CD4-positive, alpha-beta T cell treated with Interleukin-6 at 100 ng/mL for 8 hours (primary cell): ENCODE results near the gene KCNK7.
A peak's percentile ranks its signal among the peaks of the same experiment; 100 is the strongest.
"Not testable (repeated sequence)": the region's sequence is repeated elsewhere in the genome, so short reads cannot be mapped to it uniquely, and the experiment has no call there.

ENCODE experiments used
- DNase-seq: peaks from one replicate; pipeline ENCODE4 v3.0.0-alpha.2; 2020; ENCODE audit warnings: mixed read lengths, low spot score

Gene KCNK7, protein sequence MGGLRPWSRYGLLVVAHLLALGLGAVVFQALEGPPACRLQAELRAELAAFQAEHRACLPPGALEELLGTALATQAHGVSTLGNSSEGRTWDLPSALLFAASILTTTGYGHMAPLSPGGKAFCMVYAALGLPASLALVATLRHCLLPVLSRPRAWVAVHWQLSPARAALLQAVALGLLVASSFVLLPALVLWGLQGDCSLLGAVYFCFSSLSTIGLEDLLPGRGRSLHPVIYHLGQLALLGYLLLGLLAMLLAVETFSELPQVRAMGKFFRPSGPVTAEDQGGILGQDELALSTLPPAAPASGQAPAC

DNA sequence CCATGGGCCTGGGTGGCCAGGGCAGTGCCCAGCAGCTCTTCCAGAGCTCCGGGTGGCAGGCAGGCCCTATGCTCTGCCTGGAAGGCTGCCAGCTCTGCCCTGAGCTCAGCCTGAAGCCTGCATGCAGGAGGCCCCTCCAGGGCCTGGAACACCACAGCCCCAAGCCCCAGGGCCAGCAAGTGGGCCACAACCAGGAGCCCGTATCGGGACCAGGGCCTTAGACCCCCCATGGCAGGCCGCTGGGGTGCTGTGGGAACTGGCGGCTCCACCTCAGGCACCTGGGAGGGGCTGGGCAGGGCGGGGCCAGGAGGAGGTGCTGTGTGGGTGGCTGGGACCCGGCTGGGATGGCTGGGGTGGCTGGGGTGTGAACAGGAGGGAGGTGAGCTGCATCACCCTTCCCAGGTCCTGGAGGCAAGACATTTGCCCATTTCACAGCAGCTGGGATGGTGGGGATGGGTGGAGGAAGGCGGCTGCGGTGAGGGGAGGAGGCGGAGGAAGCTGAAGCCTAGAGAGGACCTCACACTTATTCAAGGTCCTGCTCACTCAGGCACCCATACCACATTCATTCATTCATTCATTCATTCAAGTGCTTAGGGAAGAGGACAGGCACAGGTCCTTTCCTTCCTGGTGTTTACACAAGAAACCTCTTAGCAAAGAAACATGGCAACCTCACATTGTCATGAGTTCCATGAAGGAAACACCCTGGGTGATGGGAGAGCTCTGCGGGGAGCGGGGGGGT lies at the start of gene KCNK7:
Gene KCNK7, minus strand, starts transcription at position 258 of the 739 bp plus-strand sequence. Its CDS starts 28 bp downstream, at position 230.
- DNase-seq = no peak

DNA sequence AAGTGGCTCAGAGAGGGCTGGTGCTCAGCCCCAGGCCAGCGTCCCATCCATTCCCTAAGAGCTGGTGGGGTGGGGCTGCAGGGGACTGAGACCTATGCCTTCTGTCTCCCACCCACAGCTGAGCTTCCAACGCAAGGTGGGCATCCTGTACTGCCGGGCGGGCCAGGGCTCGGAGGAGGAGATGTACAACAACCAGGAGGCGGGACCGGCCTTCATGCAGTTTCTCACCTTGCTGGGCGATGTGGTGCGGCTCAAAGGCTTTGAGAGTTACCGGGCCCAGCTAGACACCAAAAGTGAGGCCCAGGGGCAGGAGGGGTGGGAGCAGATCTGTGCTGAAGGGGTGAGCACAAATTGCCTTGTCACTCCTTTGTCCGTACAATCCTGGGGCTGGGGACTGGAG lies 49.2 kb upstream of the KCNK7 start:
- no peak for DNase-seq

DNA sequence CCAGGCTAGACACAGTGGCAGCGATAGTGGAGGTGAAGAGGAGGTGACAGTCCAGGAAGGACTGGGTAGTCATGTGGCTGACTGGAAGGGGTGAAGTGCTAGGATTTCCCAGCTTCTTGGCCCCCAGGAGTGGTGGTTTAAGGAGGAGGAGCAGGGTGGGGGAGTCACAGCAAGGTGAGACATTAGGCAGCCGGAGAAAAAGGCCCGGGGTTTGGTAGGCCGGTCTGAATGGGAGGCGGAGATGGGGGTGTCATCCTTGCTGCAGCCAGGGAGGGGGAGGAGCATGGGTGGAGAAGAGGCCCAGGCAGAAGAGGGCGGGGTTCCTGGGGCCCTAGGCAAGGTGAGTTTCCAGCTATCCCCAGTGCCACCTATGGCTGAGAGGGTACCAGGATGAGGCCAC lies 48.4 kb upstream of the KCNK7 start:
- no peak for DNase-seq

DNA sequence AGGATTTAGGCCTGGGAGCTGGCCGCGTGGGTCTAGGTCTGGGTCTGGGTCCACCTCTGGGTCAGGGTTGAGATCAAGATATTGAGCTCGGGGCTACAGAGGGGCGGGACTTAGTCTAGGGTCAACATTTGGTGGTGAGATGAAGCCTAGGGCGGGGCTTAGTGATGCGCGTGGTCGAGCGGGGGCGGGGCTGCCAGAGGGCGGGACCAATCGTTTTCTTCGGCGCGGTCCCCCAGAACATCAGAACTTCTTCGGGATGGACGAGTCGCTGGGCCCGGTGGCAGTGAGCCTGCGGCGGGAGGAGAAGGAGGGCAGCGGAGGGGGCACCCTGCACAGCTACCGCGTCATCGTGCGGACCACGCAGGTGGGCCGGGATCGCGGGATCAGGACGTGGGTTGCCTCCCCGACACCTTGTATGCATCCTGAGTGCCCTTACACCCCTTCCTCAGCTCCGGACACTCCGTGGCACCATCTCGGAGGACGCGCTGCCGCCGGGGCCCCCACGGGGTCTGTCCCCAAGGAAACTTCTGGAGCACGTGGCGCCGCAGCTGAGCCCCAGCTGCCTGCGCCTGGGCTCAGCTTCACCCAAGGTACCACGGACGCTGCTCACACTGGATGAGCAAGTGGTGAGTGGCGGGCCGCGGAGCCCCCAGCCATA lies 46.5 kb upstream of the KCNK7 start:
- no peak for DNase-seq

DNA sequence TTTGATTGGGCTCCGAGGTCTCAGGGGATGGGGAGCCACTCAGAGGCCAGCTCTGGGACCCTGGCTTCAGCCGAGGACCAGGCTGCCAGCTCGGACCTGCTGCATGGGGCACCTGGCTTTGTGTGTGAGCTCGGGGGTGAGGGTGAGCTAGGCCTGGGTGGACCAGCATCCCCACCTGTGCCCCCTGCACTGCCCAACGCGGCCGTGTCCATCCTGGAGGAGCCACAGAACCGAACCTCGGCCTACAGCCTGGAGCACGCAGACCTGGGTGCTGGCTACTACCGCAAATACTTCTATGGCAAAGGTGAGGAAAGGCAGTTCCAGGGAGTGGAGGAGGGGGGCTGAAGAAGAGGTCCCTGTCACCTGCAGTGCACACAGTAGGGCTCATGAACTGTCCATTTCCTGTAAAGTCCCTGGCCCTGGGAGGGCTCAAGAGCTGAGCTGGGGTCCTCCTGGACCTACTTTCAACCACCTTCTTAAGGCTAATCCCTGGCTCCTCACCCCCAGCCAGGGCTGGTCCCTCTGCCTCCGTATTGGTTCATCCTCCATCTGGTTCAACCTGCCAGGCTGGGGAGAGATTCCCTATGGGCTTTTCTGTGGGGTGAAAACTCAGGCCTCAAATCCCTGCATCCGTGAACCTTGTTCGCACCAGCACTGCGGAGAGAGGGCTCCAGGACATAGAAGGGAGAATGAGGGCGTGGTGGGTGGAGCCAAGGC lies 45.9 kb upstream of the KCNK7 start:
- no peak for DNase-seq

DNA sequence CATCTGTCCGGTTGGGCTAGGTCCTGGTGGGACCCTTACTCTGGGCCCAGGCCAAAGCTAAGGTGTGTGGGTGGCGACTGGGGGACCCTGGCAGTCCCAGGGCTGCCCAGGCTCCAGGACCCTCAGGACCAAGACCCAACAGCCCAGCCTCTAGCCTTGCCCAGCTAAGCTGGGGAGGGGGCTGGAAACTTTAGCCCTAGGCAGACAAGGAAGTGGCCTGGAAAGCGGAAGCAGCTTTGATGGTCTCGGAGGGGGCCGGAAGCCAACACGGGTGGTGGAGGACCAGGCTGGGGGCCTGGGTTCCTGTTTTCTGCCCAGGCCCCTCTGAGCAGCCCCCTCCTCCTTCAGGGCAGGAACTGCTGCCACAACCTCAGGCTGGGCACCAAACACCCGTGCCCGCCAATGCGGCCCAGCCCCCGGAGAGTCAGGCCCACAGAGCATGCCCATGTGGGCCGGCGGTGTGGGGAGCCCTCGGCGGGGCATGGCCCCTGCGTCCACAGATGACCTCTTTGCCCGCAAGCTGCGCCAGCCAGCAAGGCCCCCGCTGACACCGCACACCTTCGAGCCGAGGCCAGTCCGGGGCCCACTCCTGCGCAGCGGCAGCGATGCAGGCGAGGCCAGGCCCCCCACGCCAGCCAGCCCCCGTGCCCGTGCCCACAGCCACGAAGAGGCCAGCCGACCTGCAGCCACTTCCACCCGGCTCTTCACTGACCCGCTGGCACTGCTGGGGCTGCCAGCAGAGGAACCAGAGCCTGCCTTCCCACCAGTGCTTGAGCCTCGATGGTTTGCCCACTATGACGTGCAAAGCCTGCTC lies 45.1 kb upstream of the KCNK7 start:
- DNase-seq = peak; percentile 48

DNA sequence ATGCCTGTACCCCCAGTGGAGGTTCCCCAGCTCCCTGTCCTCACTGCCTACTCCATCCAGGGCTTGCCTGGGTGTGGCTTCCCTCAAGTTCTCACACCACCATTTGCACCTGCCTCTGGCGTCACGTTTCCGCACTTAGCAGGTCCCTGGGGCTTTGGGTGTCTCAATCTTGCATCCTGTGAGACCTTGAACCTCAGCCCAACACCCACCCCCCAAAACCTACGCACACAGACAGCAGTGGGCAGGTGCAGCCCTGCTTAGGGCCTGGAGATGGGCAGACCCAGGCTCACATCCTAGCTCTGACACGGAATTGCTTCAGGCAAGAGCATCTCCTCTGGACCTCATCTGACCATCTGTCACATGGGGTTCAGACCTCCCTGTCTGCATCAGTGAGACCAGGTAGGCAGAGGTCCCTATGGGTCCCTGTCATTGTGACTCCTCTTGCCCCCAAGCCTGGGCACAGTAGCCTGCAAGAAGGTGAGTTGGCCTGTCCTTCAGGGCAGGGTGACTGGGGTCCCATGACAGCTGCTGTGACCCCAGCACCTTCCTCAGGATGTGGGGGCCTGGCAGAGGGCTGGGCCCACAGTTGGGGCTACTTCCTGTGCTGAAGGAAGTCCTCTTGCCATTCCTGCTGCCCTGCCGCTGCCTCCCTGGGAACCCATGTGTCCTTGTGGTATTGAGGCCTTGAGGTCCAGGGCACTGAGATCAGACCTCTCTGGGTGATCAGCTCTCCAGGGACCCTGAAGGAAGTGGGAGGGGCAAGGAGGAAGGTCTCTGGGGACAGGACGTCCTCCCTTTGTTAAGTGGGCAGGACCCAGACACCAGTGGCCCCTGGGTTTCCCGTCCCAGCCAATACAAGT lies 44.3 kb upstream of the KCNK7 start:
- DNase-seq = peak; percentile 75

DNA sequence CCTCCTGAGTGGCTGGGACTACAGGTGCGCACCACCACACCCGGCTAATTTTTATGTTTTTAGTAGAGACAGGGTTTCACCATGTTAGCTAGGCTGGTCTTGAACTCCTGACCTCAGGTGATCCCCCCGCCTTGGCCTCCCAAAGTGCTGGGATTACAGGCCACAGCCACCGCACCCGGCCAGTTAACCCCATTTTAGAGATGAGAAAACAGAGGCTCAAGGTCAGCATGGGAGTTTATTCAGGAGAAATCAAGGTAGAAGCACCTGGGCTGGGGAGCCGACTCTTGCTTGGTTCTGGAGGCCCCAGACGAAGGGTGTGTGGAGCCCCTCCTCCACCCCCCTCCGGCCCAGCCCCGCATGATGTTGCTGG lies 43.6 kb upstream of the KCNK7 start:
- not testable (repeated sequence) for DNase-seq

DNA sequence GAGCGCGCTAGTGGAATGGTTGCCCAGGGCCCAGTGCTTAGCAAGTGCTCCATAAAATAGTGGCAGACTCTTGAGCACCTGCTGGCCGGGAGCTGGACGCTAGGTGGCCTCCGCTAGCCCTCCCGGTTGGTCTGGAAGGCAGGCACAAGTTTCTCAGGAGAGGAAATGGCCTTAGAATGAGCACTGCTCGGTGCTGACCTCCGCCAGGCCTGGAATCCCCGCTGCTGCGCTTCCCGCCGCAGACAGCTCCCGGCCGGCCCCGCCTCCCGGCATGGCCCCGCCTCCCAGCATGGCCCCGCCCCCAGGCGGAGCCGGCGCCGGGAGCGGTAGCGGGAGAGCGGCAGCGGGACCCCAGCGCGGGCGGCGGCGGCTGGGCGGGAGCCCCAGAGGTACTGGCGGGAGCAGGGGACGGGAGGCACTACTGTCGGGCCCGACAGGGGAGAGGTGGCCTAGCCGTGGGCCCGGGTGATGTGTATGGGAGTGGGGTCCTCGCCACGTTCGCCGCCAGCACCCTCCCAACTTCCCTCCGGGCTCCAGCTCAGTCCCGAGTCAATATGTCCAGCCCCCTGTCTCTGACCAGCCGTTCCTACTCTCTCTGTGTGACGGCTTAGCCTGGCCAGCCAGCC lies 42.3 kb upstream of the KCNK7 start, which contains the start of gene SIPA1:
Gene SIPA1, plus strand, starts transcription at position 308 of the 626 bp plus-strand sequence. CDS start 2,821 bp downstream, outside the sequence.
- DNase-seq = peak; percentile 62

DNA sequence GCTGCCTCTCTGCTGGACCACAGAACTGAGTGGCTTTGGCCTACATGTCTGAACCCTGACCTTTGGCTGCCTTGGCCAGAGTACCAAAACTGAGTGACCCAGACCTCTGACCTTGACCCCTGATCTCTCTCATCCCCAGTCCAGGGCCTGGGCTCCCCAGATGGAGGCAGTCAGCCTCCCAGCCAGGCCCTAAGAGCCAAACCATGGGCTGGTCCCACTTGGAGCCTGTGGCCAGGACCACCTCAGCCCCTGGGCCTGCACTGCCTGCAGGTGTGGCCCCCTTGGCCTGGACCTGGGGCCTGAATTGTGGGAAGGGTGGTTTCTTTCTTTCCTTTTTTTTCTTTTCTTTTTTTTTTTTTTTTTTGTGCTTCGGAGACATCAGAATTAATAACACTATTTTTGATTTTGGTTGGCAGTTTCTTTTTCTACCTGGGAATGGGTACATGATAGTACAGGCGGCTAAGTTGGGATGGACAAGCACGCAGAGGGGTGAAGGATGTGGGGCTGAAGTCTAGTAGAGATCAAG lies 41.5 kb upstream of the KCNK7 start:
- DNase-seq = no peak

DNA sequence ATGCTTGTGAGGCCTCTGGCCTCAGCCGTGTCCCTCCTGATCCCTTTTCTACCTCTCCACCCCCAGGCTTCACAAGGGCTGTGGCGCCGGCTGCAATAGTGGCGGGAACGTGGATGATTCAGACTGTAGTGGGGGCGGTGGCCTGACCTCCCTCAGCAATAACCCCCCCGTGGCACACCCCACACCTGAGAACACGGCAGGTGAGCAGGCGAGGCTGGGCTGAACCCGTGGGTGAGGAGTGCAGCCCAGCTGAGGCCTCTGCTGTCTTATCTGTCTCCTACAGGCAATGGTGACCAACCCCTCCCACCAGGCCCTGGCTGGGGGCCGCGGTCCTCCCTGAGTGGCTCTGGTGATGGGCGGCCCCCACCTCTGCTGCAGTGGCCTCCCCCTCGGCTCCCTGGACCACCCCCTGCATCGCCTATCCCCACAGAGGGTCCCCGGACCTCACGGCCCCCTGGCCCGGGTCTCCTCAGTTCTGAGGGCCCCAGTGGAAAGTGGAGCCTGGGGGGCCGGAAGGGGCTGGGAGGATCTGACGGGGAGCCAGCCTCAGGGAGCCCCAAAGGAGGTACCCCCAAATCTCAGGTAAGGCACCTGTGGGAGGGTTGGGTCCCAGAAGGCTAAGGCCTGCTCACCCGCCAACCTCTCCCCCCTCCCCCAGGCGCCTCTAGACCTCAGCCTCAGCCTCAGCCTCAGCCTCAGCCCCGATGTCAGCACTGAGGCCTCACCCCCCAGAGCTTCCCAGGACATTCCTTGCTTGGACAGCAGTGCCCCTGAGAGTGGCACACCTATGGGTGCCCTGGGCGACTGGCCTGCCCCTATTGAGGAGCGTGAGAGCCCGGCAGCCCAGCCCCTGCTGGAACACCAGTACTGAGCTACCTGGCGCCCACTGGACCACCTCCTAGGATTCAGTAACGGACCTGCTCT lies 40.8 kb upstream of the KCNK7 start:
- no peak for DNase-seq

DNA sequence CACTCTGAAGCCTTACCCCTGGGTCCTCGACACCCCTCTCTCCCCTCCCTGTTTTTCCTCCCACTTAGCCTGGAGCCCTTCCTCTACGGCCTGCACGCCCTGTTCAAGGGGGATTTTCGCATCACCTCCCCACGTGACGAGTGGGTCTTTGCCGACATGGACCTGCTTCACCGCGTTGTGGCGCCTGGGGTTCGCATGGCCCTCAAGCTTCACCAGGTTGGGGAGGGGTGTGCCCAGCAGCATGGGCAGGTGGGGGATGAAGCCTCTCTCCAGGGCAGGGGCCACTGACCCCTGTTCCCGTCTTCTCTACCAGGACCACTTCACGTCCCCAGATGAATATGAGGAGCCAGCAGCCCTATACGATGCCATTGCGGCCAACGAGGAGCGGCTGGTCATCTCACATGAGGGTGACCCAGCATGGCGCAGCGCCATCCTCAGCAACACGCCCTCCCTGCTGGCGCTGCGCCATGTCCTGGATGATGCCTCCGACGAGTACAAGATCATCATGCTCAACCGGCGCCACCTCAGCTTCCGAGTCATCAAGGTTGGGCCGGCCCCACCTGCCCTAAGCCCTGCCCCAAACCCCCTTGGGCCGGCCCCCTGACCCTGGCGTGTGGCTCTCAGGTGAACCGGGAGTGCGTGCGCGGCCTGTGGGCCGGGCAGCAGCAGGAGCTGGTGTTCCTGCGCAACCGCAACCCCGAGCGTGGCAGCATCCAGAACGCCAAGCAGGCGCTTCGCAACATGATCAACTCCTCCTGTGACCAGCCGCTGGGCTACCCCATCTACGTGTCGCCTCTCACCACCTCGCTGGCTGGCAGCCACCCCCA lies 39.5 kb upstream of the KCNK7 start:
- DNase-seq = no peak

DNA sequence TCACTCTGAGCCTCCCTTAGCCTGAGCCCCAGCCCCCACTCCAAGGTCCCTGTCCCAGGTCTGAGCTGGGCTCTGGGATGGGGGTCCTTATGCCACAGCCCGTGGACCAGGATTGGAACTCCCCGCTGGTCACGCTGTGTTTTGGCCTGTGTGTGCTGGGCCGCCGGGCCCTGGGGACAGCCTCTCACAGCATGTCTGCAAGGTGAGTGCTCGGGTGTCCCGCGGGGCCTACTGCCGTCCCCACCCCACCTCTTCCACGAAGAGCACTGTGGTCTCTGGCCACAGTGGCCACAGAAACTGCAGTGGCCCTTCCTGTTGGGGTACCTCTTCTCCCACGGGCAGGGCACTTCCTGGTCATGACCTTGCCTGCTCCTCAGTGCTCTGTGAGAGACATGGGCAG lies 38.8 kb upstream of the KCNK7 start:
- DNase-seq = no peak

DNA sequence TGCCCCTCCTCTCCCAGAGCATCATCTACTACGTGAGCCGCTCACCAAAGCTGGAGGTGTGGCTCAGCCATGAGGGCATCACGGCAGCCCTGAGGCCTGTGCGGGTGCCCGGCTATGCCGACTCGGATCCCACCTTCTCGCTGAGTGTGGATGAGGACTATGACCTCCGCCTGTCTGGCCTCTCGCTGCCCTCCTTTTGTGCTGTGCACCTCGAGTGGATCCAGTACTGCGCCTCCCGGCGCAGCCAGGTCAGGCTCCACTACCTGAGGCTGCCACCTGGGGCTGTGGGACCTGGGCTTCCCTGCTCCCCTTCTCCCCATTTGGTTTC lies 38.5 kb upstream of the KCNK7 start:
- DNase-seq = no peak

DNA sequence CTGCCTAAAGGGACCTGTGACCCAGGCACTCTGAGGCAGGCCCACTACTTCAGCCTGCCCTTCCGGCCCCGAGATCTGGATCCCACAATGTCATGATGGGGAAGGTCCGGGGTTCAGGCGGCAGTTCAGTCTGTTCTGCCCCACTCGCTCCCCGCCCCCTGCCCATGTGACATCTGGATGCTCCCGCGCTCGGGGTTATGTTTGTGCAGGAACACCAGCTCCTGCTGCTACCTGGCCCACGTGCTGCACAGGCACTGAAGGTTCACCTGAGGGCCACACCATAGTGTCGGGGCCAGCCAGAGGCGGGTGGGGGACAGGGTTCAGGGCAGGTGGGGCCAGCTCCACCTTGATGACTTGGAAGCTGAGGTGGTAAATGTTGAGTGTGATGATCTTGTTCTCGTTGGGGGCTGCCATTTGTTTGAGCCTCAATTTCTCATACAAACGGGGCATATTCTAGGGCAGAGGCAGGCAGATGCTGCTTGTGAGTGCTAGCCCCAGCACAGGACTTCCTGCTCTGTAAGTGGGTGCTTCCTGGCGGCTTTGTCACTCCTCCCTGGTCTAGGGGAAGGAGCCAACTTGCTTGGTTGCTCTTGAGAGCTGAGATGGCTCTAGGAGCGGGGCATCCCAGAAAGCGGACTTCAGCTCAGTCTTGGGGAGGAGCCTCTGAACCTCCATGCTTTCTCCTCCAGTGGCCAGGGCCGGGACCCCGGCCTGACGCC lies 37.9 kb upstream of the KCNK7 start:
- no peak for DNase-seq

DNA sequence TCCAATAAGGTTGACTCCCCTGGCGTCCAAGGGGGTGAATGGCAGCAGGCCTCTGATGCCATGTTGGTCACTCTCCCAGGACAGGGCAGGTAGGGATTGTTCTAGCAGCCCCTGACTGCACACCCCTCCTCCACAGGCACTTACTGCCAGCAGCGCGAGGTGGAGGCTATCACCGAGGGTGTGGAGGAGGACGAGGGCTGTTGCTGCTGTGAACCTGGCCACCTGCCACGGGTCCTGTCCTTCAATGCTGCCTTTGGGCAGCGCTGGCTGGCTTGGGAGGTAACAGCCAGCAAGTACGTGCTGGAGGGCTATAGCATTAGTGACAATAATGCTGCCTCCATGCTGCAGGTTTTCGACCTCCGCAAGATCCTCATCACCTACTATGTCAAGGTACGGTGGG lies 34.6 kb upstream of the KCNK7 start:
- DNase-seq = no peak

DNA sequence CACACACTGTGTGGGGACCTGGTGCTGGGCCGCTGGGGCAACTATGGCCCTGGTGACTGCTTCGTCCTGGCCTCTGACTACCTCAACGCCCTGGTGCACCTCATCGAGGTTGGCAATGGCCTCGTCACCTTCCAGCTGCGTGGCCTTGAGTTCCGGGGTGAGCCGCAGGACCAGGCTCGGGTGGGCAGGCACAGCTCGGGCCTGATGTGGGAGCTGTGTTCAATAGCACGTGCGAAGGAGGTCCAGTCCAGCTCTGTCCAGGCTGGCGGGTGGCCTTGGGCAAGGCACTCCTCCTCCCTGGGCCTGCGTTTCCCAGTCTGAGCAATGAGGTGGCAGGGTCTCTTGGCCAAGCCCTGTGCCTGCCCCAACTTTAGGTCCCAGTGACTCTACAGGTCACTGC lies 34.0 kb upstream of the KCNK7 start:
- no peak for DNase-seq
